ENCODE results near the gene CPT1B.

GRCh38 chr22:50625131-50625567 lies 46.9 kb upstream of the CPT1B start:
- TF ChIP-seq CTCF (IDR thresholded peaks at IDR 0.05) = no peak
- TF ChIP-seq EP300 (IDR thresholded peaks at IDR 0.05) = no peak
- TF ChIP-seq POLR2AphosphoS5 (IDR thresholded peaks at IDR 0.05) = no peak
- no peak for TF ChIP-seq POLR2A (IDR thresholded peaks at IDR 0.05; ENCODE audit: low read depth)

All from esophagus muscularis mucosa (tissue), 4 donors.